Measurements from ENCODE around the gene FRG2B.
"Not testable (repeated sequence)": the region's sequence is repeated elsewhere in the genome, so short reads cannot be mapped to it uniquely, and the experiment has no call there.

The FRG2B gene

GRCh38 chr10:133626695-133627094 lies at the start of gene FRG2B:
FRG2B (minus strand) TSS chr10:133626795; CDS start chr10:133626742, 53 bp downstream.
- H3K4me1 ChIP-seq; DNase-seq; H3K27ac ChIP-seq; H3K27me3 ChIP-seq; H3K9me3 ChIP-seq; H3K36me3 ChIP-seq; H3K4me3 ChIP-seq; intact Hi-C loops (cut with DNase I; ENCODE audit: low total_unique reads): not testable (repeated sequence)

GRCh38 chr10:133667446-133667845 lies 40.9 kb upstream of the FRG2B start:
- H3K27ac ChIP-seq; intact Hi-C loops (cut with DNase I; ENCODE audit: low total_unique reads): not testable (repeated sequence)

GRCh38 chr10:133663544-133664160 lies 37.1 kb upstream of the FRG2B start:
- H3K4me3 ChIP-seq; intact Hi-C loops (cut with DNase I; ENCODE audit: low total_unique reads); H3K27me3 ChIP-seq; DNase-seq; H3K4me1 ChIP-seq; H3K27ac ChIP-seq; H3K36me3 ChIP-seq; H3K9me3 ChIP-seq: not testable (repeated sequence)

More at GRCh38 chr10:133667446-133667845, 40.9 kb upstream of the FRG2B start:
- not testable (repeated sequence) for H3K36me3 ChIP-seq, DNase-seq, H3K9me3 ChIP-seq, H3K4me3 ChIP-seq, H3K4me1 ChIP-seq, H3K27me3 ChIP-seq

- H3K9me3 ChIP-seq; H3K36me3 ChIP-seq; intact Hi-C loops (cut with DNase I; ENCODE audit: low total_unique reads); DNase-seq; H3K4me1 ChIP-seq; H3K27ac ChIP-seq; H3K27me3 ChIP-seq; H3K4me3 ChIP-seq: not testable (repeated sequence)
Measured at GRCh38 chr10:133661122-133661521, 34.5 kb upstream of the FRG2B start.

- H3K27ac ChIP-seq; H3K36me3 ChIP-seq; H3K4me3 ChIP-seq; H3K27me3 ChIP-seq; intact Hi-C loops (cut with DNase I; ENCODE audit: low total_unique reads); DNase-seq; H3K9me3 ChIP-seq; H3K4me1 ChIP-seq: not testable (repeated sequence)
Measured at GRCh38 chr10:133660516-133660915, 33.9 kb upstream of the FRG2B start.

GRCh38 chr10:133657276-133657675 lies 30.7 kb upstream of the FRG2B start:
- H3K9me3 ChIP-seq; H3K4me1 ChIP-seq; DNase-seq; H3K27ac ChIP-seq; H3K36me3 ChIP-seq; H3K4me3 ChIP-seq; intact Hi-C loops (cut with DNase I; ENCODE audit: low total_unique reads); H3K27me3 ChIP-seq: not testable (repeated sequence)

- H3K4me1 ChIP-seq; H3K27ac ChIP-seq; DNase-seq; intact Hi-C loops (cut with DNase I; ENCODE audit: low total_unique reads); H3K4me3 ChIP-seq; H3K27me3 ChIP-seq; H3K9me3 ChIP-seq; H3K36me3 ChIP-seq: not testable (repeated sequence)
Measured at GRCh38 chr10:133648872-133649455, 22.4 kb upstream of the FRG2B start.

GRCh38 chr10:133647075-133647748 lies 20.6 kb upstream of the FRG2B start:
- TF ChIP-seq CTCF (IDR thresholded peaks at IDR 0.05) = peak; percentile 34 to 38
- H3K36me3 ChIP-seq; H3K4me1 ChIP-seq; H3K4me3 ChIP-seq; H3K9me3 ChIP-seq; H3K27me3 ChIP-seq; DNase-seq; H3K27ac ChIP-seq; intact Hi-C loops (cut with DNase I; ENCODE audit: low total_unique reads): not testable (repeated sequence)

- DNase-seq; H3K27ac ChIP-seq; H3K4me3 ChIP-seq; intact Hi-C loops (cut with DNase I; ENCODE audit: low total_unique reads); H3K36me3 ChIP-seq; H3K9me3 ChIP-seq; H3K4me1 ChIP-seq: not testable (repeated sequence)
- peaks cover 0 to 21% of the 10 kb centered on the region in 2 donors for H3K27me3 ChIP-seq
Measured at GRCh38 chr10:133637846-133638235, 11.2 kb upstream of the FRG2B start.

- not testable (repeated sequence) for H3K4me3 ChIP-seq, DNase-seq
Measured at GRCh38 chr10:133637202-133637845, 10.7 kb upstream of the FRG2B start.

GRCh38 chr10:133630723-133631249 lies 4.2 kb upstream of the FRG2B start:
- H3K27me3 ChIP-seq = peaks cover 0 to 10% of the 10 kb centered on the region in 2 donors
- H3K27ac ChIP-seq; H3K4me1 ChIP-seq; H3K9me3 ChIP-seq; H3K4me3 ChIP-seq; DNase-seq; H3K36me3 ChIP-seq; intact Hi-C loops (cut with DNase I; ENCODE audit: low total_unique reads): not testable (repeated sequence)

More at GRCh38 chr10:133637202-133637845, 10.7 kb upstream of the FRG2B start:
- H3K9me3 ChIP-seq; H3K4me1 ChIP-seq; intact Hi-C loops (cut with DNase I; ENCODE audit: low total_unique reads); H3K36me3 ChIP-seq; H3K27ac ChIP-seq: not testable (repeated sequence)
- H3K27me3 ChIP-seq = peaks cover 0 to 21% of the 10 kb centered on the region in 2 donors

- H3K9me3 ChIP-seq; H3K4me3 ChIP-seq; H3K36me3 ChIP-seq; H3K27ac ChIP-seq; DNase-seq; H3K4me1 ChIP-seq; intact Hi-C loops (cut with DNase I; ENCODE audit: low total_unique reads): not testable (repeated sequence)
- peaks cover 0 to 21% of the 10 kb centered on the region in 2 donors for H3K27me3 ChIP-seq
Measured at GRCh38 chr10:133622544-133622943, 4.1 kb downstream of the FRG2B start.
